ENCODE measurements around the gene SLC7A6. TPM values are rescaled to one million over a fixed set of nuclear protein-coding genes. Genes with fewer than 3 reads are reported as not detected.

SLC7A6 gene
- total RNA-seq, 4 donors from 2014 or later, result 6.8 to 40.0 (median 19.6) TPM

DNA sequence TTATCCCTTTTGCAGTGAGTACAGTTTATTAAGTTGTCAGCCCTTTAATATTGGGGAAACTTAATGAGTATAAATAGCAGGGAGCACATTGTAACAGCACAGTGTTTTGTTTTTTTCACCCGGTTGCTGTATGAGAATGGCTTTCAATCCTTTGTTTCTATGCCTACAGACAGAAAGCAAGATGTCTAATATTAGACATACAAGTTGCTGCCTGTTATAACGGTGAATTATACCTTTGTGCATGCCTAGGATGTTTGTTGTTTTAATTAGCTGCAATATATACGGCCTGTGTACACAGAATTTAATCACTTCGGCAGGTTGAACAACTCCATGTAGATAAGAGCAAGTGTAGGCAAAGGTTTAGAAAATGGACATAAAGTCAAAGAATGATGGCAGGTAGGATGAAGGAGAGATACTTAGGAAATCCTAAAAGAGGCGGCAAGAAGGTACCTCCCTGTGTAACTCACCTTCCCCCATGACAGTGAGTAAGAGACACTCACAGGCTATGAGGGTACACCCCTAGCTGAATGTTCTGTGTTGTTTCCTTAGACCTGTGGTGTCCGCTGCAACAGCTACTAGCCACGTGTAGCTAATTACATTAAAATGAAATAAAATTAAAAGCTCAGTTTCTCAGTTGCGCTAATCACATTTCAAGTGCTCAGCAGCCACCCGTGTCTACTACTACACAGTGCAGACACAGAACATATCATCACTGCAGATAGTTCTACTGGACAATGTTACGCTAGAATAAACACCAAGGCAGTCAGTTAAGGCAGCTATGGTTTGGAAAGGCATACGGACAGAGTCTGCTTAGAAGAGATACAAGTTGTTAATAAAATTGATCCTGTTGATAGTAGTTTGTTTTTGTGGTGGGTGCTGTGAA is 35.5 kb downstream of the SLC7A6 start:
- intact Hi-C loops (cut with DNase I; ENCODE audit: low total_unique reads), result no loop called here
- no peaks in the 10 kb centered on the region for H3K9me3 ChIP-seq
- TF ChIP-seq, protein P1, sequence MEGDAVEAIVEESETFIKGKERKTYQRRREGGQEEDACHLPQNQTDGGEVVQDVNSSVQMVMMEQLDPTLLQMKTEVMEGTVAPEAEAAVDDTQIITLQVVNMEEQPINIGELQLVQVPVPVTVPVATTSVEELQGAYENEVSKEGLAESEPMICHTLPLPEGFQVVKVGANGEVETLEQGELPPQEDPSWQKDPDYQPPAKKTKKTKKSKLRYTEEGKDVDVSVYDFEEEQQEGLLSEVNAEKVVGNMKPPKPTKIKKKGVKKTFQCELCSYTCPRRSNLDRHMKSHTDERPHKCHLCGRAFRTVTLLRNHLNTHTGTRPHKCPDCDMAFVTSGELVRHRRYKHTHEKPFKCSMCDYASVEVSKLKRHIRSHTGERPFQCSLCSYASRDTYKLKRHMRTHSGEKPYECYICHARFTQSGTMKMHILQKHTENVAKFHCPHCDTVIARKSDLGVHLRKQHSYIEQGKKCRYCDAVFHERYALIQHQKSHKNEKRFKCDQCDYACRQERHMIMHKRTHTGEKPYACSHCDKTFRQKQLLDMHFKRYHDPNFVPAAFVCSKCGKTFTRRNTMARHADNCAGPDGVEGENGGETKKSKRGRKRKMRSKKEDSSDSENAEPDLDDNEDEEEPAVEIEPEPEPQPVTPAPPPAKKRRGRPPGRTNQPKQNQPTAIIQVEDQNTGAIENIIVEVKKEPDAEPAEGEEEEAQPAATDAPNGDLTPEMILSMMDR (IDR thresholded peaks at IDR 0.05), result no peak
- no peak for TF ChIP-seq POLR2A (IDR thresholded peaks at IDR 0.05)
- no peak overlapping the region for H3K4me3 ChIP-seq
- H3K36me3 ChIP-seq, result no peaks in the 10 kb centered on the region
- no peak overlapping the region for H3K27ac ChIP-seq
- H3K27me3 ChIP-seq, result no peaks in the 10 kb centered on the region
- DNase-seq, result no peak
- H3K4me1 ChIP-seq, result no peaks in the 10 kb centered on the region

DNA sequence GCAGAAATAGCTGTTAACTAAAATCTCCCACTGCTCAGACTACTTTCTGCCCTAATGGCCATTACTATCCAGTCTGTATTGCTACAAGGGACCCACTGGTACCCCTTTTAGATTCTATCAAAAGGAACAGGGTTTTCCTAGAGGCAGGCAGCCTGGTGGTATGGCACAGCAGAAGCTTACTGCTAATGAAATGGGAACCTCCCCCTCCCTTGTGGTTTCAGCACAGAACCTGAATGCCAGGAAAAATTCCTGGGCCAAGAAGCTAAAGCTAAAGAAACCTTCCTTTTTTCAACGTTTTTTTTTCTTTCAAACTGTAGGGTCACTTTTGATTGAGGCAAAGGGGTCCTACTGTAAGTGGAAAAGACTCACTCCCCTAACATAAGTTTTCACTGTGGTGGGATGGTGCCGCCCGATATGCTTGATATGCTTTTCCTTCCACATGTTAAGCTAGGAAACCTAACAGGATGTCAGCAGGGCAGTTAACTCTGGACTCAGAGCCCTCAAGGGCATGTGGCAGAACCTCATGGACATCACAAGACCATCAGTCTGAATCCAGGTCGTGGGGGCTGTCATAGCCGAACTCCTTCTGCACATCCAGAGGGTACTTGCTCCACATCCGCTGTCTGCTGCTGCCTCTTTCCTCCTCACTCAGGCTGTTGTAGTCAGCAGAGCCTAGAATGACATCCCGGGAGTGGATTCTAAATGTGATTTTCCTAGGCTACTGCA is 36.6 kb downstream of the SLC7A6 start:
- TF ChIP-seq, protein P1 (IDR thresholded peaks at IDR 0.05), result no peak
- TF ChIP-seq POLR2A (IDR thresholded peaks at IDR 0.05), result no peak
- no peak for DNase-seq
- intact Hi-C loops (cut with DNase I; ENCODE audit: low total_unique reads), result no loop called here
- Histone ChIP-seq H3K4me3 (no peak overlapping the region), H3K36me3 (no peaks in the 10 kb centered on the region), H3K27me3 (no peaks in the 10 kb centered on the region), H3K4me1 (no peaks in the 10 kb centered on the region), H3K9me3 (no peaks in the 10 kb centered on the region), H3K27ac (no peak overlapping the region)

DNA sequence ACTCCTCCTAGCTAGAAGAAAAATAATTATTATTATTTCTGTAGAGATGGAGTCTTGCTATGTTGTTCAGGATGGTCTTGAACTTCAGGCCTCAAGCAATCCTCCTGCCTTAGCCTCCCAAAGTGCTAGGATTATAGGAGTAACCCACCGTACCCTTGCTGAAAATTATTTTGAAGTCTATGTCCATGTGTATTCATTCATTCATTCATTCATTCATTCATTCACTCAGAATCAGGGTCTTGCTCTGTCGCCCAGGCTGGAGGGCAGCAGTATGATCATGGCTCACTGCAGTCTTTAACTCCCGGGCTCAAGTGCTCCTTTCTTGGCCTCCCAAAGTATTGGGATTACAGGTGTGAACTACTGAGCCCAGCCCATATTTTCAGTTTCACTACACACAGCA is 42.3 kb downstream of the SLC7A6 start:
- H3K4me1 ChIP-seq, result peaks cover 6 to 13% of the 10 kb centered on the region in 2 donors
- no peak overlapping the region for H3K4me3 ChIP-seq
- no peak overlapping the region for H3K27ac ChIP-seq
- TF ChIP-seq POLR2A (IDR thresholded peaks at IDR 0.05), result no peak
- TF ChIP-seq, protein P1 (IDR thresholded peaks at IDR 0.05), result no peak
- no peaks in the 10 kb centered on the region for H3K27me3 ChIP-seq
- DNase-seq, result no peak
- no peaks in the 10 kb centered on the region for H3K9me3 ChIP-seq
- intact Hi-C loops (cut with DNase I; ENCODE audit: low total_unique reads), result no loop called here
- no peaks in the 10 kb centered on the region for H3K36me3 ChIP-seq

DNA sequence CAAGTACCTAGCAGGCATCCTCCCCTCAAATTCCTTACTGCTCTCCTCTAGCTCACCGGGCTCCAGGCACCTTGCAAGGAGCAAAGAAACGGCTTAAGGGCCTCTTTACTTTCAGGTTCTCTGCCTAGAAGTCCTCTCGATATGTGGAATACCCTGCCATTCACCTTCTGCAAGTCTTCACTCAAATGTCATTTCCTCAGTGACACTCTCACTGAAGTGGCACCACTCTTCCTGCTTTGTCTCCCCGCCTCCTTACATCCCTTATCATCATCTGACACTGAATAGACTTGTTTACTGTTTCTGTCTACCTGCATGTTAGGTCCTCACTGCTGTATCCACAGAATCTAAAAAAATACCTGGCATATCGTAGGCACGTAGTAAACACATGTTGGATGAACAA is 45.5 kb downstream of the SLC7A6 start:
- no peaks in the 10 kb centered on the region for H3K36me3 ChIP-seq

More for the DNA sequence above, 45.5 kb downstream of the SLC7A6 start:
- Histone ChIP-seq H3K4me1 (peaks cover 6 to 13% of the 10 kb centered on the region in 2 donors), H3K27me3 (no peaks in the 10 kb centered on the region), H3K9me3 (no peaks in the 10 kb centered on the region), H3K4me3 (peak overlapping the region; percentile 67 to 88), H3K27ac (peak overlapping the region in 1 of 2 donors; percentile 77)
- DNase-seq, result no peak
- intact Hi-C loops (cut with DNase I; ENCODE audit: low total_unique reads), result loop anchor here (5.0 kb wide), 1 partner anchor 47 kb away; the partner anchor contains the start of gene SLC7A6
- no peak for TF ChIP-seq POLR2A (IDR thresholded peaks at IDR 0.05)
- TF ChIP-seq, protein P1 (IDR thresholded peaks at IDR 0.05), result no peak

Data from uterus (tissue), 4 donors.